ENCODE data around the gene LRP8. TPM values are rescaled to one million over a fixed set of nuclear protein-coding genes. Genes with fewer than 3 reads are reported as not detected.

Gene LRP8
- total and polyA plus RNA-seq, 2 of the 4 experiments (the other 2 are of a cell fraction) = 12.0 to 12.1 TPM

DNA sequence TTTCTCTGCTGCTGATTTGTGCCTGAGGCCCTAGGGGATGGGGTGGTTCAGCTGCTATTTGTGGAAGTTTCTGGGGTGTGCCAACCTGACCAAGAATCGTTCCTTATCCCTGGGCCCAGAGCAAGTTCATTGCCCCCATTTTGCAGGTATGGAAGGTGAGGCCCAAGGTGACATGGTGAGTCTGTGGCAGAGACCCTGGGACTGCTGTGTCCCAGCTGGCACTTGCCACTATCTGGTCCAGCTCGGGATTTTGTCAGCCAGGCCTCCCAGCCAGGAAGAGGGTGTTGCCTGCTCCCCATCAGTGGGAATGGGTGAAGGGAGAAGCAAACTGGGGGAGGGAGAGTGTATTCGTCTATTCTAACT, 18.9 kb upstream of the LRP8 start:
- Histone ChIP-seq H3K4me2 (ENCODE audit: low read depth, low read length) (no peak overlapping the region), H4K5ac (ENCODE audit: low read depth, low read length) (no peak overlapping the region), H3K79me1 (ENCODE audit: low read depth in 1 of 2, low read length in 2 of 2) (no peaks in the 10 kb centered on the region), H3K27me3 (ENCODE audit: control insufficient read depth, insufficient read depth, low read length) (peaks cover 31% of the 10 kb centered on the region), H3K56ac (ENCODE audit: extremely low read depth, insufficient read depth, low read length) (no peak overlapping the region), H3K9me3 (ENCODE audit: control insufficient read depth, insufficient read depth, low read length) (no peaks in the 10 kb centered on the region), H3K14ac (replicated peaks; ENCODE audit: low read depth, low read length) (no peak overlapping the region), H4K20me1 (ENCODE audit: insufficient read depth, low read length) (no peaks in the 10 kb centered on the region), H4K8ac (ENCODE audit: low read depth in 2 of 2, low read length in 2 of 2) (no peak overlapping the region), H2AFZ (replicated peaks; ENCODE audit: low read length, poor library complexity) (no peak overlapping the region), H3K9me1 (ENCODE audit: insufficient read depth, low read length) (0 out of 2 replicates have a peak, but pooled peaks cover 3% of the 10 kb centered on the region), H2AK9ac (replicated peaks; ENCODE audit: low read depth, low read length, poor library complexity) (no peak overlapping the region), H3K4me1 (ENCODE audit: control insufficient read depth, insufficient read depth, low read length) (peaks cover 5% of the 10 kb centered on the region; the same call in 1 of the 2 replicates), H3K9ac (ENCODE audit: low read depth, low read length) (no peak overlapping the region), H3K4ac (ENCODE audit: low read depth, low read length) (no peak overlapping the region), H2BK20ac (ENCODE audit: low read depth, low read length) (no peak overlapping the region), H2BK15ac (ENCODE audit: low read depth, low read length) (no peak overlapping the region), H2AK5ac (ENCODE audit: low read depth, low read length) (no peak overlapping the region), H3K36me3 (ENCODE audit: control insufficient read depth, insufficient read depth, low read length) (no peaks in the 10 kb centered on the region), H3K23ac (ENCODE audit: low read depth, low read length) (no peak overlapping the region), H2BK5ac (ENCODE audit: low read depth, low read length, poor library complexity, severe bottlenecking) (no peak overlapping the region), H3K27ac (ENCODE audit: insufficient read depth, low read length) (no peak overlapping the region), H3K18ac (ENCODE audit: low read depth, low read length) (no peak overlapping the region), H4K91ac (ENCODE audit: insufficient read depth, low read depth, low read length) (no peak overlapping the region), H2BK120ac (ENCODE audit: low read depth, low read length) (no peak overlapping the region), H3K4me3 (ENCODE audit: insufficient read depth, low read depth, low read length) (no peak overlapping the region)
- ChIA-PET CTCF (no interaction called here), POLR2A (ENCODE audit: unreplicated experiment) (no interaction called here)
- no peak for TF ChIP-seq MAZ (IDR thresholded peaks at IDR 0.05; ENCODE audit: borderline replicate concordance, low read depth, low read length)
- DNase-seq (no peak), ATAC-seq (ENCODE audit: low read depth) (no peak)
- dilution Hi-C loops (cut with HindIII; ENCODE audit: low sequenced_read_pairs, unreplicated experiment) = no loop called here
- in situ Hi-C loops (cut with MboI; ENCODE audit: low sequenced_read_pairs) = no loop called here
- intact Hi-C loops (cut with micrococcal nuclease) = no loop called here
- BruUV-seq (replicated peaks) = no TSS peak
- 100% methylated on average over 1 of the region's 3 CpGs; no CpG with 5 or more reads in 1 of the 2 experiments for WGBS, 2 experiments (ENCODE audit: extremely low coverage in 2 of 2, insufficient read length in 1 of 2)

All from IMR-90 (cell line).